Loucy (cell line): Measurements from ENCODE around the gene TMEM117.

Source experiments
- H2AFZ ChIP-seq: fragments of 200-600 bp; sonication (generic); 2 replicates; pipeline ENCODE4 v1.6.0; 2016; ENCODE audit warnings: antibody characterized with exemption, mild to moderate bottlenecking, low read length, moderate library complexity
- H3F3A ChIP-seq: fragments of 200-600 bp; 2 replicates; pipeline ENCODE4 v1.6.0; 2016; ENCODE audit warnings: antibody characterized with exemption, low read depth, mild to moderate bottlenecking
- H3K27me3 ChIP-seq: fragments of 200-600 bp; sonication (generic); 2 replicates; pipeline ENCODE4 v1.6.1; 2014; ENCODE audit warnings: low read length, mild to moderate bottlenecking; ENCODE audit not compliant: insufficient read depth, poor library complexity, severe bottlenecking
- H3K36me3 ChIP-seq: fragments of 200-600 bp; sonication (generic); 2 replicates; pipeline ENCODE4 v1.6.1; 2016; ENCODE audit warnings: low read length; ENCODE audit not compliant: insufficient read depth
- H3K4me1 ChIP-seq: fragments of 200-600 bp; sonication (generic); 2 replicates; pipeline ENCODE4 v1.5.1; 2014; ENCODE audit warnings: low read length, mild to moderate bottlenecking; ENCODE audit not compliant: insufficient read depth, poor library complexity, severe bottlenecking
- H3K4me2 ChIP-seq: fragments of 200-600 bp; sonication (generic); 2 replicates; pipeline ENCODE4 v1.6.0; 2014; ENCODE audit warnings: antibody characterized with exemption, low read length, low read depth, mild to moderate bottlenecking; ENCODE audit not compliant: poor library complexity, severe bottlenecking
- H3K4me3 ChIP-seq: fragments of 200-600 bp; sonication (generic); 2 replicates; pipeline ENCODE4 v1.5.1; 2014; ENCODE audit warnings: low read length, mild to moderate bottlenecking, mixed read lengths; ENCODE audit not compliant: poor library complexity, severe bottlenecking
- H3K79me2 ChIP-seq: fragments of 200-600 bp; sonication (generic); 2 replicates; pipeline ENCODE4 v1.6.1; 2014; ENCODE audit warnings: low read length; ENCODE audit not compliant: insufficient read depth
- H3K9ac ChIP-seq: fragments of 200-600 bp; sonication (generic); 2 replicates; pipeline ENCODE4 v1.6.0; 2014; ENCODE audit warnings: mild to moderate bottlenecking, low read depth, low read length, moderate library complexity; ENCODE audit not compliant: poor library complexity, severe bottlenecking
- H3K9me2 ChIP-seq: fragments of 200-600 bp; sonication (generic); replicated peaks from 2 replicates; pipeline ENCODE4 v1.6.1; 2016; ENCODE audit warnings: low read depth, low read length, mixed read lengths
- H3K9me3 ChIP-seq: fragments of 200-600 bp; sonication (generic); 2 replicates; pipeline ENCODE4 v1.6.1; 2014; ENCODE audit warnings: mild to moderate bottlenecking, antibody characterized with exemption, low read length, low read depth; ENCODE audit not compliant: insufficient read depth
- H4K20me1 ChIP-seq: fragments of 200-600 bp; sonication (generic); 2 replicates; pipeline ENCODE4 v1.6.0; 2014; ENCODE audit warnings: antibody characterized with exemption, low read length, mild to moderate bottlenecking; ENCODE audit not compliant: insufficient read depth, poor library complexity, severe bottlenecking
- CTCF ChIP-seq: fragments of 200-600 bp; sonication (generic); conservative IDR thresholded peaks from 2 replicates; pipeline ENCODE4 v1.5.1; 2014; ENCODE audit warnings: mild to moderate bottlenecking, antibody characterized with exemption, low read length
- EZH2phosphoT487 ChIP-seq: fragments of 200-600 bp; IDR thresholded peaks from 2 replicates; pipeline ENCODE4 v1.6.1; 2018; ENCODE audit warnings: antibody characterized with exemption, mild to moderate bottlenecking, moderate library complexity, borderline replicate concordance

TMEM117 gene

DNA sequence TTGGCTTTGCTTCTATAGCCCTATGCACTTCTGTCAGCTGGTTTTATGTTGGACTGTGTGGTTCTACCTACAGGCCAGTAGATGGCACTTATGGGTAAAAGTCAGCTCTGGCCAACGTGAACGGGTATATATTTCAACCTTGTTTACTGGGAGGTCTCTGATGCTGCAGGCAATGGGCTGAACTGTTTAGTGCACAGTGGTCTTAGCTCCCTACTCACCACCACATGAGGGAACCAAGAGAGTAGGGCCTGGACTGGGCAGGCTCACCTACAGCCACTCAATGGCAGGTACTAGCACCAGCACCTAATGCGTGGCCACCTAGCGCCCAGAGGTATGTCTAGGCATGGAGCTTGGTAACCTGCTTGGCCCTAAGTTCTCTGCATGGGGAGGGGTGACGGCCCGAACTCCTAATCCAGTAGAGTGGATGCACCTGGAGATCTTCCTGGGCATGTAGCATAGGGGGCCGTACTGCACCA lies 481.8 kb downstream of the TMEM117 start:
- no peaks in the 10 kb centered on the region for H3K9me2 ChIP-seq
- no peaks in the 10 kb centered on the region for H3K9me3 ChIP-seq
- no peaks in the 10 kb centered on the region for H3K27me3 ChIP-seq
- H3K9ac ChIP-seq = no peak overlapping the region
- no peaks in the 10 kb centered on the region for H4K20me1 ChIP-seq
- H3K36me3 ChIP-seq = no peaks in the 10 kb centered on the region
- H3K4me2 ChIP-seq = no peak overlapping the region
- H3F3A ChIP-seq = no peaks in the 10 kb centered on the region
- no peaks in the 10 kb centered on the region for H3K79me2 ChIP-seq
- no peaks in the 10 kb centered on the region for H3K4me1 ChIP-seq
- TF ChIP-seq CTCF = peak; percentile 66
- TF ChIP-seq EZH2phosphoT487 = no peak
- H3K4me3 ChIP-seq = no peak overlapping the region
- H2AFZ ChIP-seq = no peak overlapping the region

- Histone ChIP-seq H3K4me3 (no peak overlapping the region), H3K4me1 (no peaks in the 10 kb centered on the region), H2AFZ (no peak overlapping the region), H4K20me1 (no peaks in the 10 kb centered on the region), H3K36me3 (no peaks in the 10 kb centered on the region), H3K27me3 (no peaks in the 10 kb centered on the region), H3K4me2 (no peak overlapping the region), H3F3A (no peaks in the 10 kb centered on the region), H3K79me2 (no peaks in the 10 kb centered on the region), H3K9me3 (peaks cover 6% of the 10 kb centered on the region; the same call in 1 of the 2 replicates), H3K9me2 (no peaks in the 10 kb centered on the region), H3K9ac (no peak overlapping the region)
- no peak for TF ChIP-seq EZH2phosphoT487
- TF ChIP-seq CTCF = no peak
Measured at GRCh38 chr12:44331269-44331668, 495.4 kb downstream of the TMEM117 start.

DNA sequence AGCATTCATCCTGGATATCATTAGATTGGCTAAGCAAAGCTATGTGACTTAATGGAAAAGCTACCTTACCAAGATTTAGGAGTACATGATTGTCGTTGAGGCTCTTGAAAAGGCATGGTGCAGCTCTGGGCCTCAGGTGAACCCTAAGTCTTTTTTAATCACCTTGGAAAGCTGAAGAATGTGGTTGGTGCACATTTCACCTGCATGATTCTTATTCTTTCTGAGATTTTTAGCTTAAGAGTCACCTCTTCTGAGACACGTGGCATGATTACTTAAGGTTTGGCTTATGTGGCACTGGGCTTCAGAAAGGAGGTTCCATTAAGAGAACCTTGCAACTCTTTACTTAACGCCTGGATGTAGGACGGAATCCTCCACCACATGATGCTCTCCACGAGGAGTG lies 498.5 kb downstream of the TMEM117 start:
- H4K20me1 ChIP-seq = no peaks in the 10 kb centered on the region
- TF ChIP-seq EZH2phosphoT487 (no peak), CTCF (no peak)
- no peak overlapping the region for H3K4me2 ChIP-seq
- H3K9me2 ChIP-seq = no peaks in the 10 kb centered on the region
- no peaks in the 10 kb centered on the region for H3K36me3 ChIP-seq
- peaks cover 6% of the 10 kb centered on the region; the same call in 1 of the 2 replicates for H3K9me3 ChIP-seq
- no peaks in the 10 kb centered on the region for H3K27me3 ChIP-seq
- no peaks in the 10 kb centered on the region for H3F3A ChIP-seq
- no peaks in the 10 kb centered on the region for H3K79me2 ChIP-seq
- H2AFZ ChIP-seq = no peak overlapping the region
- no peaks in the 10 kb centered on the region for H3K4me1 ChIP-seq
- H3K4me3 ChIP-seq = no peak overlapping the region
- H3K9ac ChIP-seq = no peak overlapping the region
